ENCODE measurements around the gene MRPS10. TPM values are rescaled to one million over a fixed set of nuclear protein-coding genes. Genes with fewer than 3 reads are reported as not detected.

Gene MRPS10
- total and polyA plus RNA-seq, 10 of the 15 experiments (the other 5 are each of a cell fraction or from before 2014, with no cell fraction given) = 28.5 to 83.3 (median 52.8) TPM

DNA sequence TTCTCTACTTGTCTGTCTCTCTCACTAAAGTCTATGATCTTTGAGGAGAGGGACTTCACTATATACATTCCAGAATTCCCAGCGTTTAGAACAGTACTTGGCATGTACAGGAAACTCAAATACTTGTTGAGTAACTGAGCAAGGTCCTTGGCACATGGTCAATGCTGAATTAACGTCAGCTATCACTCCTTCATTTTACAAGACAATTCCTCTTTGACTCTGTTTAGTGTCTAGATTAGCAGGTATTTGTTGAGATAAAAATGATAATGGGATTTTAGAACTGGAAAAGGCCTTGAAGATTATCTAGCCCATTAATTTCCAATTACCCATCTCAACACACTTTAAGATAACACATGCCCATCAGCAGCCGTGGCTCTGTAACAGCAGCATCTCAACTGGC is 16.3 kb downstream of the MRPS10 start:
- ChIA-PET POLR2A (no interaction called here), RAD21 (ENCODE audit: unreplicated experiment) (no interaction called here)
- TF ChIP-seq, protein P1, sequence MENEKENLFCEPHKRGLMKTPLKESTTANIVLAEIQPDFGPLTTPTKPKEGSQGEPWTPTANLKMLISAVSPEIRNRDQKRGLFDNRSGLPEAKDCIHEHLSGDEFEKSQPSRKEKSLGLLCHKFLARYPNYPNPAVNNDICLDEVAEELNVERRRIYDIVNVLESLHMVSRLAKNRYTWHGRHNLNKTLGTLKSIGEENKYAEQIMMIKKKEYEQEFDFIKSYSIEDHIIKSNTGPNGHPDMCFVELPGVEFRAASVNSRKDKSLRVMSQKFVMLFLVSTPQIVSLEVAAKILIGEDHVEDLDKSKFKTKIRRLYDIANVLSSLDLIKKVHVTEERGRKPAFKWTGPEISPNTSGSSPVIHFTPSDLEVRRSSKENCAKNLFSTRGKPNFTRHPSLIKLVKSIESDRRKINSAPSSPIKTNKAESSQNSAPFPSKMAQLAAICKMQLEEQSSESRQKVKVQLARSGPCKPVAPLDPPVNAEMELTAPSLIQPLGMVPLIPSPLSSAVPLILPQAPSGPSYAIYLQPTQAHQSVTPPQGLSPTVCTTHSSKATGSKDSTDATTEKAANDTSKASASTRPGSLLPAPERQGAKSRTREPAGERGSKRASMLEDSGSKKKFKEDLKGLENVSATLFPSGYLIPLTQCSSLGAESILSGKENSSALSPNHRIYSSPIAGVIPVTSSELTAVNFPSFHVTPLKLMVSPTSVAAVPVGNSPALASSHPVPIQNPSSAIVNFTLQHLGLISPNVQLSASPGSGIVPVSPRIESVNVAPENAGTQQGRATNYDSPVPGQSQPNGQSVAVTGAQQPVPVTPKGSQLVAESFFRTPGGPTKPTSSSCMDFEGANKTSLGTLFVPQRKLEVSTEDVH (IDR thresholded peaks at IDR 0.05; ENCODE audit: low read depth, partially characterized antibody) = no peak
- TF ChIP-seq NR2F1 (conservative IDR thresholded peaks at IDR 0.05) (no peak), CREB1 (IDR thresholded peaks at IDR 0.05; ENCODE audit: low read depth) (no peak), ATF2 (IDR thresholded peaks at IDR 0.05; ENCODE audit: low read length) (no peak), PRDM15 (CRISPR knock-in tag; IDR thresholded peaks at IDR 0.05) (no peak), POU2F2 (IDR thresholded peaks at IDR 0.05; ENCODE audit: borderline replicate concordance, low read depth, low read length) (no peak), RELA (IDR thresholded peaks at IDR 0.05; ENCODE audit: borderline replicate concordance, partially characterized antibody) (no peak), JUND (IDR thresholded peaks at IDR 0.05; ENCODE audit: low read depth, low read length) (no peak)
- TF ChIP-seq, protein P2, sequence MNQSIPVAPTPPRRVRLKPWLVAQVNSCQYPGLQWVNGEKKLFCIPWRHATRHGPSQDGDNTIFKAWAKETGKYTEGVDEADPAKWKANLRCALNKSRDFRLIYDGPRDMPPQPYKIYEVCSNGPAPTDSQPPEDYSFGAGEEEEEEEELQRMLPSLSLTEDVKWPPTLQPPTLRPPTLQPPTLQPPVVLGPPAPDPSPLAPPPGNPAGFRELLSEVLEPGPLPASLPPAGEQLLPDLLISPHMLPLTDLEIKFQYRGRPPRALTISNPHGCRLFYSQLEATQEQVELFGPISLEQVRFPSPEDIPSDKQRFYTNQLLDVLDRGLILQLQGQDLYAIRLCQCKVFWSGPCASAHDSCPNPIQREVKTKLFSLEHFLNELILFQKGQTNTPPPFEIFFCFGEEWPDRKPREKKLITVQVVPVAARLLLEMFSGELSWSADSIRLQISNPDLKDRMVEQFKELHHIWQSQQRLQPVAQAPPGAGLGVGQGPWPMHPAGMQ (IDR thresholded peaks at IDR 0.05; ENCODE audit: borderline replicate concordance) = no peak
- TF ChIP-seq, protein P3, sequence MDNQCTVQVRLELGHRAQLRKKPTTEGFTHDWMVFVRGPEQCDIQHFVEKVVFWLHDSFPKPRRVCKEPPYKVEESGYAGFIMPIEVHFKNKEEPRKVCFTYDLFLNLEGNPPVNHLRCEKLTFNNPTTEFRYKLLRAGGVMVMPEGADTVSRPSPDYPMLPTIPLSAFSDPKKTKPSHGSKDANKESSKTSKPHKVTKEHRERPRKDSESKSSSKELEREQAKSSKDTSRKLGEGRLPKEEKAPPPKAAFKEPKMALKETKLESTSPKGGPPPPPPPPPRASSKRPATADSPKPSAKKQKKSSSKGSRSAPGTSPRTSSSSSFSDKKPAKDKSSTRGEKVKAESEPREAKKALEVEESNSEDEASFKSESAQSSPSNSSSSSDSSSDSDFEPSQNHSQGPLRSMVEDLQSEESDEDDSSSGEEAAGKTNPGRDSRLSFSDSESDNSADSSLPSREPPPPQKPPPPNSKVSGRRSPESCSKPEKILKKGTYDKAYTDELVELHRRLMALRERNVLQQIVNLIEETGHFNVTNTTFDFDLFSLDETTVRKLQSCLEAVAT (IDR thresholded peaks at IDR 0.05) = no peak

More for the DNA sequence above, 16.3 kb downstream of the MRPS10 start:
- FAIRE-seq = no peak
- ChIA-PET CTCF (interaction anchor here (2.1 kb wide), 1 partner anchor 13 kb away, joined by 5 read pairs; no protein-coding TSS in a partner anchor), SMC1A (ENCODE audit: uncharacterized antibody, unreplicated experiment) (interaction anchor here (1.6 kb wide), 1 partner anchor 13 kb away, joined by 3 read pairs; no protein-coding TSS in a partner anchor)
- no peak overlapping the region for H3K27ac ChIP-seq (ENCODE audit: control insufficient read depth, insufficient read depth)
- no peak for ATAC-seq
- no peaks in the 10 kb centered on the region for H3K79me2 ChIP-seq (ENCODE audit: control insufficient read depth, insufficient read depth, low read length)
- no peaks in the 10 kb centered on the region for H3K4me1 ChIP-seq (ENCODE audit: control insufficient read depth, insufficient read depth, low read length)
- intact Hi-C loops (cut with micrococcal nuclease; ENCODE audit: unreplicated experiment) = no loop called here
- no TSS peak for BruUV-seq (replicated peaks)
- in situ Hi-C loops (cut with MboI) = no loop called here
- H3K9ac ChIP-seq (ENCODE audit: control insufficient read depth, insufficient read depth, low read length) = no peak overlapping the region
- peaks cover 0 to 9% of the 10 kb centered on the region in 2 experiments; a peak in 1 of 4 replicates for H3K36me3 ChIP-seq (ENCODE audit: control insufficient read depth in 2 of 2, insufficient read depth in 2 of 2, low read length in 1 of 2)
- no peaks in the 10 kb centered on the region; the same call in 2 of the 3 replicates for H3K9me3 ChIP-seq (replicated peaks; ENCODE audit: control insufficient read depth, insufficient read depth, low read length)
- no peaks in the 10 kb centered on the region for H4K20me1 ChIP-seq (ENCODE audit: control insufficient read depth, insufficient read depth)
- H2AFZ ChIP-seq (ENCODE audit: control insufficient read depth, low read depth, low read length) = no peak overlapping the region
- WGBS (ENCODE audit: insufficient coverage, insufficient replicate concordance, low lambda C conversion rate, missing lambda C conversion rate) = 86% methylated on average over 3 of the region's 3 CpGs
- DNase-seq (ENCODE audit: low read depth, low spot score) = no peak
- H3K27me3 ChIP-seq (replicated peaks in 1 of 2; ENCODE audit: control insufficient read depth in 2 of 2, insufficient read depth in 2 of 2, low read length in 1 of 2) = no peaks in the 10 kb centered on the region
- no peak overlapping the region for H3K4me3 ChIP-seq
- H3K4me2 ChIP-seq (ENCODE audit: control insufficient read depth, insufficient read depth) = no peak overlapping the region

Data from GM12878 (cell line).